HUES64 (cell line): ENCODE data around the gene RARB.

Source experiments
- H3K27ac ChIP-seq: 2 replicates; pipeline ENCODE4 v1.7.0; 2013; ENCODE audit warnings: low read depth, low read length, inconsistent platforms
- H3K27me3 ChIP-seq: 2 replicates; pipeline ENCODE4 v1.6.1; 2013; ENCODE audit warnings: mild to moderate bottlenecking, low read length; ENCODE audit not compliant: insufficient read depth
- H3K36me3 ChIP-seq: 2 replicates; pipeline ENCODE4 v1.6.1; 2013; ENCODE audit warnings: mild to moderate bottlenecking, low read length; ENCODE audit not compliant: insufficient read depth
- H3K4me1 ChIP-seq: 2 replicates; pipeline ENCODE4 v1.6.1; 2013; ENCODE audit warnings: mild to moderate bottlenecking, low read length, moderate library complexity; ENCODE audit not compliant: insufficient read depth
- H3K4me3 ChIP-seq: 2 replicates; pipeline ENCODE4 v1.5.1; 2013; ENCODE audit warnings: mild to moderate bottlenecking, low read length, moderate library complexity
- H3K9ac ChIP-seq: 2 replicates; pipeline ENCODE4 v1.6.1; 2013; ENCODE audit warnings: mild to moderate bottlenecking, low read depth, low read length
- H3K9me3 ChIP-seq: 2 replicates; pipeline ENCODE4 v1.6.1; 2013; ENCODE audit warnings: low read depth, low read length; ENCODE audit not compliant: insufficient read depth
- WGBS: fragments of 150-250, 120-280 bp; methylation state at CpG from one replicate; pipeline ENCODE4 v1.1.7; 2013; ENCODE audit warnings: missing lambda C conversion rate; 5-methylcytosine and 5-hydroxymethylcytosine counted together

RARB gene

GRCh38 chr3:25473246-25473645 lies 45.2 kb downstream of the RARB start:
- H3K27me3 ChIP-seq, result no peaks in the 10 kb centered on the region
- no peak overlapping the region for H3K4me3 ChIP-seq
- no peaks in the 10 kb centered on the region for H3K9me3 ChIP-seq
- no peaks in the 10 kb centered on the region for H3K36me3 ChIP-seq
- WGBS, result 78% methylated on average over 2 of the region's 2 CpGs
- H3K27ac ChIP-seq, result no peak overlapping the region
- peaks cover 21% of the 10 kb centered on the region for H3K4me1 ChIP-seq
- no peak overlapping the region for H3K9ac ChIP-seq

DNA sequence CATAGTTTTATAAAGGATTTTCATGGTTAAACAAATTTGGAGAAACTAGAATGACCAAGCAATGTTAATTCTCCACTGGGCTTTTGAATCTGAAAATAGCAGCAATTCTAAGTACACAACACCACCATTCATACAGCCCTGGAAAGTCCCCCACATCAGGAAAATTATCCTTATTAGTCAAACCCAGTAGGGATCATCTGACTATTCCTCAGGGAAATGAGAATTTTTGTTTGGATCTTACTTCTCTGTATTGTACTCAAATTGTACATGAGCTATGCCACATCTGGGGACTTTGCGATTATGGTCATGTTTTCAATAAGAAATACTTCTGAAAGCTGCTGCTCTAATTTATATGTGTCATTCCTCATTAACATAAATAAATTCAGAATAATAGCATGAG lies 46.0 kb downstream of the RARB start:
- no peaks in the 10 kb centered on the region for H3K36me3 ChIP-seq
- H3K27ac ChIP-seq, result no peak overlapping the region
- WGBS, result 100% methylated on average over 1 of the region's 1 CpG

DNA sequence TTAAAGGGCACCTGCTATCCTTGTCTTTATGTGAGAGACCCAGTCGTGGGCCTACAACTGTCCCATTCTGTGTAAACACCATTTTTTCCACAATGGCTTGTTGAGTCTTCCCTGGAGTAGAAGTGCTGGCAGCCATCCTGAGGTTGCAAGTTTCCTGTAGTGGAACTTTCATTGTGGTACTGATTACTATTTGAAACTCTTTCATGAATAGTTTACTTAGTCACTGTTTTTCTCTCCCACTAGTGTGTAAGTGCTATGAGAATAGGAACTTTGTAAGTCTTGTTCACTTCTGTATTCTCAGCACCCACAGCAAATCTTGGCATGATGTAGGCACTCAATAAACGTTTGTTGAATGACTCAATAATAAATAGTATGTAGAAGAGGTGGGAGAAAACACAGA lies 48.6 kb downstream of the RARB start:
- Histone ChIP-seq H3K27ac (no peak overlapping the region), H3K4me1 (peaks cover 9% of the 10 kb centered on the region; the same call in 1 of the 2 replicates), H3K4me3 (no peak overlapping the region), H3K27me3 (no peaks in the 10 kb centered on the region), H3K36me3 (no peaks in the 10 kb centered on the region), H3K9me3 (no peaks in the 10 kb centered on the region), H3K9ac (no peak overlapping the region)
- 78% methylated on average over 2 of the region's 2 CpGs for WGBS

More for the DNA sequence above, 46.0 kb downstream of the RARB start:
- no peak overlapping the region for H3K4me3 ChIP-seq
- no peak overlapping the region for H3K9ac ChIP-seq
- H3K9me3 ChIP-seq, result no peaks in the 10 kb centered on the region
- H3K4me1 ChIP-seq, result peaks cover 21% of the 10 kb centered on the region
- H3K27me3 ChIP-seq, result no peaks in the 10 kb centered on the region

DNA sequence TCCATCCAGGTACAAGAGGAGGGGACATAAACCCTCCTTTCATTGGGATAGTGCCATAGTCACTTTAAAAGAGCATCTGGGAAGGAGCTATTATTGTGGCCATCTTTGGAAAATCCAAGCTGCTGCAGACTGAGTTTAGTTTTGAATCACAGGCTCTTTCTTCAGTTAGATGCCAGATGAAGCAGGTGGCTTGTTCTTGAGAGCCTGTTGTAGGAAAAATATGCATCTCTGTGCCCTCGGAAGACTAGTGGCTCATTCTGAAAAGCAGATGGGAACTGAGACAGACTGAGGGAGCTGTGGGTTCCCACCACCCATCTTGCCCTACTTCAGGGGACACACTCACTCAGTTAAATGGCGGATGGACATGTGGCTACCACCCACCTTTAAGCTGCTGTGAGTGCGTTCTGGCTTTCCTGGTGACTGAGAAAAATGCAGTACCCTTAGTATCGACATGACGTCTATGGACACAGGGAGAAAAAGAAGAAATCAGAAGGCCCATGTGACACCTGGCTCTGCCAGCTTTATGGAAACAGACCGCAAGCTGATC lies 50.2 kb downstream of the RARB start:
- Histone ChIP-seq H3K4me1 (no peaks in the 10 kb centered on the region), H3K9ac (no peak overlapping the region), H3K36me3 (no peaks in the 10 kb centered on the region), H3K9me3 (no peaks in the 10 kb centered on the region), H3K27ac (no peak overlapping the region), H3K4me3 (no peak overlapping the region), H3K27me3 (no peaks in the 10 kb centered on the region)
- 86% methylated on average over 6 of the region's 6 CpGs for WGBS

DNA sequence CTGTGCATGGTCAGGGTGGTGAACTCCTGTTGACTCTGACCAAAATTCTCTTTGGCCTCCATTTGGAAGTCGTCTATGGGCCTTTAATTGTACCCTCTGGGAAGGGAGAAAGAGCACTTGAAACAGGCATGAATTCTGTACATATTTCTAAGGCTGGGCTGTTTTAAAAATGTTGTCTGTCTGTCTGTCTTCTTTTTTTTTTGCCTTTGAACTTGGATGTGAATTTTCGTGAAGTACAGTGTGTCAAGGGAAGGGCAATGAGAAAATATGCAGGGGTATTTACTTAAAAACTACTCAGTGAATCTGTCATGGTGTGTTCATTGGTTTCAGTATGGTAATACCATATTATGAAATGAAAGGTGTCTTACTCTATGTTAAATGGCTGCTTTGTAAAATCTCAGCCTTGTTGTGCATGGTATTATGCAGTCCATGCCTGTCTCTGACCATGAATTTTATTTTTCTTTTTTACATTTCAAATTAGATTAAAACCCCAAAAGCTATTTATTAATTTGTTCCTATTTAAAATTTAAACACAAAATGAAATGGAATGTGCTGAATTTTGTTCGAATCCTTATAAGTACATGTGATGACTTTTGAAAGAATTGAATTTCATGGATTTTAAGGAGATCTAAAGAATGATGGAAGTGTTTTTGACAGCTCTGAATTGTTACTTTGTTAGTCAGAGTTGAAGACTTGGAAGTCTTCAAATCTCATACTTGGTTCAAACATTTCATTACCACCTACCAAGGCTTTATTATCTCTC lies 51.1 kb downstream of the RARB start:
- no peaks in the 10 kb centered on the region for H3K9me3 ChIP-seq
- no peaks in the 10 kb centered on the region for H3K4me1 ChIP-seq
- H3K9ac ChIP-seq, result no peak overlapping the region
- WGBS, result 80% methylated on average over 3 of the region's 3 CpGs
- H3K36me3 ChIP-seq, result no peaks in the 10 kb centered on the region
- no peak overlapping the region for H3K27ac ChIP-seq
- no peak overlapping the region for H3K4me3 ChIP-seq
- H3K27me3 ChIP-seq, result no peaks in the 10 kb centered on the region

- H3K4me3 ChIP-seq, result no peak overlapping the region
- no peaks in the 10 kb centered on the region for H3K9me3 ChIP-seq
- no peak overlapping the region for H3K27ac ChIP-seq
- no peaks in the 10 kb centered on the region for H3K36me3 ChIP-seq
- no CpG with 5 or more reads among the region's 1 CpG for WGBS
- H3K27me3 ChIP-seq, result no peaks in the 10 kb centered on the region
- H3K9ac ChIP-seq, result no peak overlapping the region
- H3K4me1 ChIP-seq, result no peaks in the 10 kb centered on the region
Measured at GRCh38 chr3:25479727-25480010, 51.6 kb downstream of the RARB start.

DNA sequence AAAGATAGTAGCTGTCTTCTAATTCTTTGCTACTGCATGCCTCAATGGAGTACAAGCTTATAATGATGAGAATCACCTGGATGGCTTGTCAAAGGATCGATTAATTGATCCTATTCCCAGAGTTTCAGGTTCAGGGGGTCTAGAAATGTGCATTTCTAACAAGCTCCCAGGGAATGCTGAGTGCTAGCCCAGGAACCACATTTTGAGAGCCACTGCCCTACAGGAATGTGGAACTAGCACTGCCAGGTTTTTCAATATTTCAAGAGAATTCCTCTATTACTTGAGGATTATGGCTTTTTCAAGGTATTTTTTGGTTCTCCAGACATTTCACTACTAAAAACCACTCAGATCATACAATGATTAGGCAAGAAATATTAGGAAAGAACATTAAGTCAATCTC lies 52.7 kb downstream of the RARB start:
- Histone ChIP-seq H3K27ac (no peak overlapping the region), H3K4me1 (no peaks in the 10 kb centered on the region), H3K4me3 (no peak overlapping the region), H3K9me3 (no peaks in the 10 kb centered on the region), H3K9ac (no peak overlapping the region), H3K27me3 (no peaks in the 10 kb centered on the region), H3K36me3 (no peaks in the 10 kb centered on the region)
- 90% methylated on average over 1 of the region's 1 CpG for WGBS

DNA sequence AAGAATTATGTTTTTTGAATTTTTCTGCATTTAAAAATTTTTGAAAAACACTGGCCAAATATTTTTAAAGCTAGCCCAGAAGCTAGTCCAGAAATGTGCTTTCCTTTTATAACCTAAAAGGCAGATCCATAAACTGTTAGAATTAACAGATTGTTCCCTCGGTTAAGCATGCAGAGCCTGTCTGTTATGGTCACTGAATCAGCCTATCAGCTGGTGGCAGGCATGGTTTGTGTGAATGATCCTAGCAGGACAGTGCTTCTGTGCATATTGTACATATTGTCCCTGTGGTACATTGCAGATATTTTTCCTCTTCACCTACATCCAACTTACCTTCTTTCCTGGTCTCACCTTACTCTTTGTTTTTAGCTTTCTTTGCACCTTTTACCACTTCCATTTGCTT lies 53.3 kb downstream of the RARB start:
- no peak overlapping the region for H3K4me3 ChIP-seq
- H3K9me3 ChIP-seq, result no peaks in the 10 kb centered on the region
- no peaks in the 10 kb centered on the region for H3K27me3 ChIP-seq
- no peak overlapping the region for H3K9ac ChIP-seq
- no peaks in the 10 kb centered on the region for H3K4me1 ChIP-seq
- no peak overlapping the region for H3K27ac ChIP-seq
- WGBS, result 90% methylated on average over 1 of the region's 1 CpG
- H3K36me3 ChIP-seq, result no peaks in the 10 kb centered on the region

GRCh38 chr3:25483456-25483855 lies 55.4 kb downstream of the RARB start:
- 96% methylated on average over 1 of the region's 1 CpG for WGBS
- H3K27me3 ChIP-seq, result no peaks in the 10 kb centered on the region
- H3K4me3 ChIP-seq, result no peak overlapping the region

DNA sequence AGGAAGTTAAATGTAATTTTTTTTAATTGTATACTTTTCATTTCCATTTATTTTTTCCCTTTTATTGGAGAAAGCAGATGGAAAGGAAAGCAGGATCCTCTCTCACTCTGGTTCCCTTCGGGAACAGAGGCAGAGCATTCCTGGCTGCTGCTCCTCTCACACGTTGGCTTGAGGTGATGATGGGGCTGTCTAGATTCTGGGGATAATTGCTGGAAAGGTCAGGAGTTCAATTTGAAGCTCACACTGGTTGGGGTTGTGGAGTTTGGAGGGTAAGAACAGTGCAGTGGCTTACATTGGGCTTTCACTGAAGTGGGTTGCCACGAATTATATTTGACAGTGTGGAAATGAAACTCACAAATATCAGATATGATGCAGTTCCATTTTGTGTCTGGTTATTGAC lies 57.6 kb downstream of the RARB start:
- Histone ChIP-seq H3K4me3 (no peak overlapping the region), H3K27me3 (no peaks in the 10 kb centered on the region), H3K9me3 (no peaks in the 10 kb centered on the region), H3K27ac (no peak overlapping the region), H3K9ac (no peak overlapping the region), H3K4me1 (no peaks in the 10 kb centered on the region), H3K36me3 (no peaks in the 10 kb centered on the region)
- 85% methylated on average over 3 of the region's 3 CpGs for WGBS

More at GRCh38 chr3:25483456-25483855, 55.4 kb downstream of the RARB start:
- Histone ChIP-seq H3K9ac (no peak overlapping the region), H3K27ac (no peak overlapping the region), H3K9me3 (no peaks in the 10 kb centered on the region), H3K36me3 (no peaks in the 10 kb centered on the region), H3K4me1 (no peaks in the 10 kb centered on the region)

DNA sequence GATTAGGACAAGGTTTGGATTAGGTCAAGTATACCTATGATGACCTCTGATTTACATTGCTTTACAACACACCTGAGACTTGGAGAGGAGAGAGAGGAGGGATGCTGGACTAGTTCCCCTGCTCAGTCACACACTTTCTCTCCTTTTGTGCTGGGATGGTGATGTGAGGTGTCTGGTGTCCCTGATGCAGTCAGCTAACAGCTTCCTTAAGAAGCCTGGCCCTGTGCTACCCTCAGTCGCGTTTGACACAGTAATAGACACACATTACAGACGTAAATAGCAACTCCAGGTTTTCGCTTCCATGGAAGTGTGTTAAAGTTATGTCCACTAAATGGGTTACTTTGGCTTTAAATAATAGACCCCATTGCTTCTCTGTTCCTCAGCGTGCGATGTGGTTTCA lies 58.9 kb downstream of the RARB start:
- H3K27ac ChIP-seq, result no peak overlapping the region
- H3K9ac ChIP-seq, result no peak overlapping the region
- no peaks in the 10 kb centered on the region for H3K4me1 ChIP-seq
- 88% methylated on average over 6 of the region's 6 CpGs for WGBS
- H3K27me3 ChIP-seq, result no peaks in the 10 kb centered on the region
- H3K36me3 ChIP-seq, result no peaks in the 10 kb centered on the region
- no peak overlapping the region for H3K4me3 ChIP-seq
- H3K9me3 ChIP-seq, result no peaks in the 10 kb centered on the region
